ENCODE results near the gene ARIH1.
"Not testable (repeated sequence)": the region's sequence is repeated elsewhere in the genome, so short reads cannot be mapped to it uniquely, and the experiment has no call there.

ARIH1 gene

GRCh38 chr15:72593838-72594237, 119.7 kb downstream of the ARIH1 start:
- no peak for DNase-seq

- DNase-seq = peak in 6 of 56 donors; percentile 1 to 24 (median 5)
These were observed 125.8 kb downstream of the ARIH1 start for GRCh38 chr15:72599855-72600464.

- DNase-seq = no peak
These were observed 130.7 kb downstream of the ARIH1 start for GRCh38 chr15:72604794-72605193.

- not testable (repeated sequence) for DNase-seq
These were observed 134.0 kb downstream of the ARIH1 start for GRCh38 chr15:72608084-72608483.

- DNase-seq = no peak
These were observed 135.7 kb downstream of the ARIH1 start for GRCh38 chr15:72609862-72610261.

- DNase-seq = not testable (repeated sequence)
These were observed 138.2 kb downstream of the ARIH1 start for GRCh38 chr15:72612324-72612723.

GRCh38 chr15:72614810-72615532, 140.8 kb downstream of the ARIH1 start:
- no peak for DNase-seq

GRCh38 chr15:72615533-72616233, 141.6 kb downstream of the ARIH1 start:
- DNase-seq = peak in 5 of 56 donors; percentile 1 to 11 (median 4)

GRCh38 chr15:72616491-72617210, 142.5 kb downstream of the ARIH1 start:
- DNase-seq = no peak

- DNase-seq = not testable (repeated sequence)
These were observed 149.7 kb downstream of the ARIH1 start for GRCh38 chr15:72623854-72624253.

GRCh38 chr15:72626153-72626552, 152.0 kb downstream of the ARIH1 start:
- not testable (repeated sequence) for DNase-seq

GRCh38 chr15:72628249-72629067, 154.3 kb downstream of the ARIH1 start:
- not testable (repeated sequence) for DNase-seq

- DNase-seq = not testable (repeated sequence)
These were observed 155.0 kb downstream of the ARIH1 start for GRCh38 chr15:72629068-72629570.

- not testable (repeated sequence) for DNase-seq
These were observed 162.6 kb downstream of the ARIH1 start for GRCh38 chr15:72636519-72637282.

- DNase-seq = not testable (repeated sequence)
These were observed 165.8 kb downstream of the ARIH1 start for GRCh38 chr15:72639759-72640483.

- DNase-seq = not testable (repeated sequence)
These were observed 168.1 kb downstream of the ARIH1 start for GRCh38 chr15:72642271-72642670.

GRCh38 chr15:72648631-72649253, 174.6 kb downstream of the ARIH1 start:
- not testable (repeated sequence) for DNase-seq
